ENCODE data around the gene POMT2. TPM values are rescaled to one million over a fixed set of nuclear protein-coding genes. Genes with fewer than 3 reads are reported as not detected.
A peak's percentile ranks its signal among the peaks of the same experiment; 100 is the strongest.

POMT2 gene
- total RNA-seq, 2 donors from 2014 or later, result 15.5 to 18.0 TPM

GRCh38 chr14:77314539-77315457 lies 5.9 kb downstream of the POMT2 start:
- H3K9me3 Mint-ChIP-seq, result no peaks in the 10 kb centered on the region
- DNase-seq (ENCODE audit: low spot score in 2 of 2), result no peak
- H3K36me3 Mint-ChIP-seq, result no peaks in the 10 kb centered on the region
- ATAC-seq, result no peak
- peak overlapping the region in 1 of 2 donors; percentile 20 for H3K27ac Mint-ChIP-seq

- H3K27ac Mint-ChIP-seq, result peak overlapping the region in 1 of 2 donors; percentile 20
- no peak for DNase-seq (ENCODE audit: low spot score in 2 of 2)
- no peaks in the 10 kb centered on the region for H3K36me3 Mint-ChIP-seq
- no peak for ATAC-seq
- H3K9me3 Mint-ChIP-seq, result no peaks in the 10 kb centered on the region
Observed at GRCh38 chr14:77314043-77314442, 6.6 kb downstream of the POMT2 start.

GRCh38 chr14:77313371-77313770 lies 7.3 kb downstream of the POMT2 start:
- ATAC-seq (no peak), DNase-seq (ENCODE audit: low spot score in 2 of 2) (no peak)
- Mint-ChIP-seq H3K9me3 (no peaks in the 10 kb centered on the region), H3K27ac (no peak overlapping the region), H3K36me3 (no peaks in the 10 kb centered on the region)

- no peak for DNase-seq (ENCODE audit: low spot score in 2 of 2)
- ATAC-seq, result no peak
- Mint-ChIP-seq H3K36me3 (peaks cover 0 to 1% of the 10 kb centered on the region in 2 donors), H3K9me3 (no peaks in the 10 kb centered on the region), H3K27ac (no peak overlapping the region)
Observed at GRCh38 chr14:77311217-77311616, 9.5 kb downstream of the POMT2 start.

- Mint-ChIP-seq H3K9me3 (no peaks in the 10 kb centered on the region), H3K36me3 (peaks cover 0 to 7% of the 10 kb centered on the region in 2 donors), H3K27ac (no peak overlapping the region)
- DNase-seq (ENCODE audit: low spot score in 2 of 2) (no peak), ATAC-seq (no peak)
Observed at GRCh38 chr14:77310026-77310425, 10.7 kb downstream of the POMT2 start.

- no peak overlapping the region for H3K27ac Mint-ChIP-seq
- H3K36me3 Mint-ChIP-seq, result peaks cover 0 to 14% of the 10 kb centered on the region in 2 donors
- ATAC-seq (no peak), DNase-seq (ENCODE audit: low spot score in 2 of 2) (no peak)
- H3K9me3 Mint-ChIP-seq, result no peaks in the 10 kb centered on the region
Observed at GRCh38 chr14:77309131-77309530, 11.6 kb downstream of the POMT2 start.

GRCh38 chr14:77306851-77307496 lies 13.7 kb downstream of the POMT2 start:
- H3K27ac Mint-ChIP-seq, result no peak overlapping the region
- no peaks in the 10 kb centered on the region for H3K9me3 Mint-ChIP-seq
- peaks cover 0 to 14% of the 10 kb centered on the region in 2 donors for H3K36me3 Mint-ChIP-seq
- ATAC-seq, result no peak
- DNase-seq (ENCODE audit: low spot score in 2 of 2), result no peak

GRCh38 chr14:77306416-77306815 lies 14.3 kb downstream of the POMT2 start:
- H3K36me3 Mint-ChIP-seq, result peaks cover 0 to 14% of the 10 kb centered on the region in 2 donors
- H3K9me3 Mint-ChIP-seq, result no peaks in the 10 kb centered on the region
- ATAC-seq (no peak), DNase-seq (ENCODE audit: low spot score in 2 of 2) (no peak)
- no peak overlapping the region for H3K27ac Mint-ChIP-seq

- DNase-seq (ENCODE audit: low spot score in 2 of 2) (no peak), ATAC-seq (no peak)
- Mint-ChIP-seq H3K9me3 (no peaks in the 10 kb centered on the region), H3K36me3 (peaks cover 0 to 14% of the 10 kb centered on the region in 2 donors), H3K27ac (no peak overlapping the region)
Observed at GRCh38 chr14:77305696-77306095, 15.0 kb downstream of the POMT2 start.

- H3K9me3 Mint-ChIP-seq, result no peaks in the 10 kb centered on the region
- peak; percentile 71 to 81 for ATAC-seq
- H3K27ac Mint-ChIP-seq, result peak overlapping the region; percentile 86 to 99
- DNase-seq (ENCODE audit: low spot score in 2 of 2), result peak in 1 of 2 donors; percentile 55
- H3K36me3 Mint-ChIP-seq, result peaks cover 0 to 14% of the 10 kb centered on the region in 2 donors
Observed at GRCh38 chr14:77303417-77304156, 17.1 kb downstream of the POMT2 start.

- no peaks in the 10 kb centered on the region for H3K9me3 Mint-ChIP-seq
- DNase-seq (ENCODE audit: low spot score in 2 of 2), result peak in 1 of 2 donors; percentile 69
- ATAC-seq, result peak; percentile 93 to 94
Observed at GRCh38 chr14:77302926-77303325, 17.8 kb downstream of the POMT2 start.

GRCh38 chr14:77301103-77301502 lies 19.6 kb downstream of the POMT2 start:
- ATAC-seq, result no peak
- Mint-ChIP-seq H3K36me3 (peaks cover 0 to 11% of the 10 kb centered on the region in 2 donors), H3K9me3 (no peaks in the 10 kb centered on the region), H3K27ac (no peak overlapping the region)
- DNase-seq (ENCODE audit: low spot score in 2 of 2), result peak in 1 of 2 donors; percentile 75

More at GRCh38 chr14:77302926-77303325, 17.8 kb downstream of the POMT2 start:
- Mint-ChIP-seq H3K36me3 (peaks cover 0 to 14% of the 10 kb centered on the region in 2 donors), H3K27ac (peak overlapping the region; percentile 86 to 99)

GRCh38 chr14:77299771-77300170 lies 20.9 kb downstream of the POMT2 start:
- H3K36me3 Mint-ChIP-seq, result peaks cover 0 to 4% of the 10 kb centered on the region in 2 donors
- ATAC-seq, result no peak
- H3K9me3 Mint-ChIP-seq, result no peaks in the 10 kb centered on the region
- no peak overlapping the region for H3K27ac Mint-ChIP-seq
- DNase-seq (ENCODE audit: low spot score in 2 of 2), result no peak

- no peaks in the 10 kb centered on the region for H3K36me3 Mint-ChIP-seq
- no peaks in the 10 kb centered on the region for H3K9me3 Mint-ChIP-seq
- peak overlapping the region in 1 of 2 donors; percentile 46 for H3K27ac Mint-ChIP-seq
- ATAC-seq (no peak), DNase-seq (ENCODE audit: low spot score in 2 of 2) (no peak)
Observed at GRCh38 chr14:77296906-77297305, 23.8 kb downstream of the POMT2 start.

GRCh38 chr14:77296155-77296554 lies 24.5 kb downstream of the POMT2 start:
- Mint-ChIP-seq H3K27ac (no peak overlapping the region), H3K9me3 (no peaks in the 10 kb centered on the region), H3K36me3 (no peaks in the 10 kb centered on the region)
- no peak for DNase-seq (ENCODE audit: low spot score in 2 of 2)
- ATAC-seq, result no peak

- ATAC-seq, result no peak
- Mint-ChIP-seq H3K27ac (no peak overlapping the region), H3K9me3 (no peaks in the 10 kb centered on the region), H3K36me3 (peaks cover 0 to 6% of the 10 kb centered on the region in 2 donors)
- no peak for DNase-seq (ENCODE audit: low spot score in 2 of 2)
Observed at GRCh38 chr14:77290705-77291104, 30.0 kb downstream of the POMT2 start.

GRCh38 chr14:77286576-77286975 lies 34.1 kb downstream of the POMT2 start:
- no peak for DNase-seq (ENCODE audit: low spot score in 2 of 2)
- Mint-ChIP-seq H3K9me3 (no peaks in the 10 kb centered on the region), H3K27ac (no peak overlapping the region), H3K36me3 (peaks cover 6 to 10% of the 10 kb centered on the region in 2 donors)
- no peak for ATAC-seq

All from activated naive CD4-positive, alpha-beta T cell treated with anti-CD3 and anti-CD28 coated beads, Interleukin-2, amount 50 U/mL, for 72 hours (primary cell).